BJ (cell line): ENCODE results near the gene RTN4RL2. TPM values are rescaled to one million over a fixed set of nuclear protein-coding genes. Genes with fewer than 3 reads are reported as not detected.

Experiments
- CTCF ChIA-PET: fragments of 350-600 bp; formaldehyde crosslinking; extraction: SDS; loops from one replicate; lab custom pipeline; 2021; ENCODE audit warnings: antibody characterized with exemption, inconsistent platforms; lab: Yijun Ruan, JAX
- POLR2A ChIA-PET: fragments of 300-600 bp; sonication (Branson Sonifier 250); formaldehyde crosslinking; extraction: SDS; loops from one replicate; lab custom pipeline; 2021; ENCODE audit warnings: antibody characterized with exemption; lab: Charles Lee
- DNase-seq: peaks from one replicate; pipeline ENCODE4 v3.0.0-alpha.2; 2011; ENCODE audit warnings: low read depth
- H3K27me3 ChIP-seq: 2 replicates; pipeline ENCODE4 v1.6.0; 2011; ENCODE audit warnings: low read length; ENCODE audit not compliant: control insufficient read depth, insufficient read depth
- H3K36me3 ChIP-seq: 2 replicates; pipeline ENCODE4 v1.5.1; 2011; ENCODE audit warnings: low read length; ENCODE audit not compliant: control insufficient read depth, insufficient read depth
- H3K4me3 ChIP-seq: 2 replicates; pipeline ENCODE4 v1.5.1; 2011; ENCODE audit warnings: low read depth, mild to moderate bottlenecking, control low read depth, low read length
- CTCF ChIP-seq: IDR thresholded peaks from 2 replicates; pipeline ENCODE4 v1.5.1; 2011; ENCODE audit warnings: low read depth, mild to moderate bottlenecking, control low read depth, inconsistent platforms, low read length, moderate library complexity; ENCODE audit not compliant: insufficient read depth
- polyA plus RNA-seq: library from polyadenylated mRNA; depleted of rRNA; stranded (reverse); fragments of >200 nt; gene quantifications from 2 replicates; pipeline ENCODE4 v1.2.3, GENCODE V29; 2011

The RTN4RL2 gene
- polyA plus RNA-seq, 1 experiment: 0.43 TPM

- H3K27me3 ChIP-seq: no peaks in the 10 kb centered on the region
- TF ChIP-seq CTCF: no peak
- CTCF ChIA-PET: interaction anchor here (0.9 to 1.9 kb wide), 5 partner anchors 12 to 54 kb away, joined by 3 to 8 read pairs (median 6); no protein-coding TSS in a partner anchor
- H3K36me3 ChIP-seq: no peaks in the 10 kb centered on the region
- POLR2A ChIA-PET: no interaction called here
- H3K4me3 ChIP-seq: no peak overlapping the region
- DNase-seq: no peak
These were observed 51.6 kb downstream of the RTN4RL2 start for GRCh38 chr11:57511741-57512430.

GRCh38 chr11:57512646-57513451 lies 52.5 kb downstream of the RTN4RL2 start:
- TF ChIP-seq CTCF: no peak
- Histone ChIP-seq H3K27me3 (no peaks in the 10 kb centered on the region), H3K36me3 (no peaks in the 10 kb centered on the region), H3K4me3 (no peak overlapping the region)
- ChIA-PET CTCF (interaction anchor here (1.9 to 9.0 kb wide), 4 partner anchors 15 to 54 kb away, joined by 8 to 136 read pairs (median 48); partner anchors contain the start of gene RTN4RL2), POLR2A (no interaction called here)
- DNase-seq: no peak

GRCh38 chr11:57513452-57513795 lies 53.1 kb downstream of the RTN4RL2 start:
- H3K27me3 ChIP-seq: no peaks in the 10 kb centered on the region
- H3K36me3 ChIP-seq: no peaks in the 10 kb centered on the region
- H3K4me3 ChIP-seq: no peak overlapping the region
- POLR2A ChIA-PET: no interaction called here
- CTCF ChIA-PET: interaction anchor here (1.5 to 9.0 kb wide), 5 partner anchors 13 to 55 kb away, joined by 4 to 136 read pairs (median 20); partner anchors contain the start of gene RTN4RL2
- DNase-seq: no peak
- TF ChIP-seq CTCF: no peak

GRCh38 chr11:57513911-57514537 lies 53.7 kb downstream of the RTN4RL2 start:
- peak overlapping the region; percentile 79 for H3K4me3 ChIP-seq
- no peak for TF ChIP-seq CTCF
- CTCF ChIA-PET: interaction anchor here (0.9 to 9.0 kb wide), 9 partner anchors 12 to 55 kb away, joined by 3 to 136 read pairs (median 5); partner anchors contain the start of genes RTN4RL2 and UBE2L6
- POLR2A ChIA-PET: no interaction called here
- no peak for DNase-seq
- no peaks in the 10 kb centered on the region for H3K27me3 ChIP-seq
- no peaks in the 10 kb centered on the region for H3K36me3 ChIP-seq
